Activated CD4-positive, alpha-beta T cell treated with anti-CD3 and anti-CD28 coated beads for 36 hours (primary cell): ENCODE results near the gene ANKEF1. TPM values are rescaled to one million over a fixed set of nuclear protein-coding genes. Genes with fewer than 3 reads are reported as not detected.
"Not testable (repeated sequence)": the region's sequence is repeated elsewhere in the genome, so short reads cannot be mapped to it uniquely, and the experiment has no call there.

ENCODE experiments used
- ATAC-seq: fragments of 200-7000 bp; cut with Tn5 transposase; one replicate; pipeline ENCODE4 v1.10.0; 2021; ENCODE audit warnings: mild to moderate bottlenecking, moderate library complexity
- CTCF ChIA-PET: fragments of 350-600 bp; sonication (Branson Sonifier 250); formaldehyde crosslinking; loops from one replicate; lab custom pipeline; 2021; ENCODE audit warnings: antibody characterized with exemption; lab: Charles Lee
- POLR2A ChIA-PET: fragments of 350-600 bp; sonication (Branson Sonifier 250); formaldehyde crosslinking; loops from one replicate; lab custom pipeline; 2021; ENCODE audit warnings: antibody characterized with exemption, inconsistent platforms; lab: Charles Lee
- DNase-seq: peaks from one replicate; pipeline ENCODE4 v3.0.0-alpha.2; 2020
- H3K27ac Mint-ChIP-seq: one replicate; pipeline ENCODE4 v1.8.0; 2021; ENCODE audit warnings: mixed read lengths
- H3K27me3 Mint-ChIP-seq: one replicate; pipeline ENCODE4 v1.8.0; 2021; ENCODE audit warnings: mixed read lengths
- H3K36me3 Mint-ChIP-seq: one replicate; pipeline ENCODE4 v1.8.0; 2021; ENCODE audit warnings: low read depth, mixed read lengths
- H3K4me1 Mint-ChIP-seq: one replicate; pipeline ENCODE4 v1.8.0; 2021; ENCODE audit warnings: mixed read lengths
- H3K4me3 Mint-ChIP-seq: one replicate; pipeline ENCODE4 v1.8.0; 2021; ENCODE audit warnings: mild to moderate bottlenecking, moderate library complexity, mixed read lengths
- H3K9me3 Mint-ChIP-seq: one replicate; pipeline ENCODE4 v1.8.0; 2021; ENCODE audit warnings: low read depth, mixed read lengths
- intact Hi-C, 2 experiments: fragments of 100-400 bp; cut with DNase I in 1 of 2; cut with micrococcal nuclease in 1 of 2; formaldehyde crosslinking; loops; one replicate each; pipeline versions ENCODE4 v1.14.2 to v1.15.1; 2022 to 2024; cut with DNase I, micrococcal nuclease
- total RNA-seq, 2 experiments: library from RNA; stranded (reverse); gene quantifications; one replicate each; pipeline ENCODE4 v1.2.3, GENCODE V29; 2021

The ANKEF1 gene
- total RNA-seq, 2 experiments from 2014 or later, result 2.5 to 2.8 TPM

GRCh38 chr20:10033905-10034650 is 709 bp upstream of the ANKEF1 start:
- H3K9me3 Mint-ChIP-seq, result no peaks in the 10 kb centered on the region
- peaks cover 7% of the 10 kb centered on the region for H3K27me3 Mint-ChIP-seq
- peak overlapping the region; percentile 54 for H3K4me3 Mint-ChIP-seq
- no peaks in the 10 kb centered on the region for H3K36me3 Mint-ChIP-seq
- ATAC-seq (no peak), DNase-seq (no peak)
- H3K27ac Mint-ChIP-seq, result no peak overlapping the region
- H3K4me1 Mint-ChIP-seq, result peaks cover 7% of the 10 kb centered on the region
- CTCF ChIA-PET, result no interaction called here
- intact Hi-C loops, result loop anchor here in 1 of 2 experiments (10.0 kb wide), 1 partner anchor 401 kb away; the partner anchor contains the start of genes MKKS and SLX4IP
- POLR2A ChIA-PET, result no interaction called here

GRCh38 chr20:10036321-10036720 is 1.5 kb downstream of the ANKEF1 start:
- DNase-seq, H3K27ac Mint-ChIP-seq, H3K36me3 Mint-ChIP-seq, POLR2A ChIA-PET, H3K4me1 Mint-ChIP-seq, H3K9me3 Mint-ChIP-seq, ATAC-seq, H3K4me3 Mint-ChIP-seq, H3K27me3 Mint-ChIP-seq: not testable (repeated sequence)
- CTCF ChIA-PET, result interaction anchor here (0.5 kb wide), 1 partner anchor 1521 kb away, joined by 4 read pairs; no protein-coding TSS in a partner anchor
- intact Hi-C loops, result loop anchor here in 1 of 2 experiments (10.0 kb wide), 1 partner anchor 398 kb away; the partner anchor contains the start of genes MKKS and SLX4IP

GRCh38 chr20:10040070-10040975 is 5.5 kb downstream of the ANKEF1 start:
- no peaks in the 10 kb centered on the region for H3K27me3 Mint-ChIP-seq
- CTCF ChIA-PET, result interaction anchor here (0.9 to 1.3 kb wide), 2 partner anchors 14 to 15 kb away, joined by 3 read pairs; no protein-coding TSS in a partner anchor
- intact Hi-C loops, result no loop called here
- peaks cover 14% of the 10 kb centered on the region for H3K4me1 Mint-ChIP-seq
- H3K9me3 Mint-ChIP-seq, result no peaks in the 10 kb centered on the region
- ATAC-seq, result no peak
- peaks cover 12% of the 10 kb centered on the region for H3K36me3 Mint-ChIP-seq
- no peak for DNase-seq
- no peak overlapping the region for H3K27ac Mint-ChIP-seq
- H3K4me3 Mint-ChIP-seq, result no peak overlapping the region
- POLR2A ChIA-PET, result no interaction called here

GRCh38 chr20:10042086-10042485 is 7.3 kb downstream of the ANKEF1 start:
- no peak overlapping the region for H3K4me3 Mint-ChIP-seq
- H3K36me3 Mint-ChIP-seq, result peaks cover 12% of the 10 kb centered on the region
- H3K27me3 Mint-ChIP-seq, result no peaks in the 10 kb centered on the region
- ChIA-PET CTCF (interaction anchor here (0.6 kb wide), 1 partner anchor 55 kb away, joined by 3 read pairs; no protein-coding TSS in a partner anchor), POLR2A (no interaction called here)
- DNase-seq (no peak), ATAC-seq (peak; percentile 44)
- intact Hi-C loops, result no loop called here
- H3K9me3 Mint-ChIP-seq, result no peaks in the 10 kb centered on the region
- peaks cover 9% of the 10 kb centered on the region for H3K4me1 Mint-ChIP-seq
- peak overlapping the region; percentile 55 for H3K27ac Mint-ChIP-seq

GRCh38 chr20:10047427-10047826 is 12.6 kb downstream of the ANKEF1 start:
- H3K27me3 Mint-ChIP-seq, result no peaks in the 10 kb centered on the region
- intact Hi-C loops, result no loop called here
- H3K36me3 Mint-ChIP-seq, result peaks cover 12% of the 10 kb centered on the region
- H3K9me3 Mint-ChIP-seq, result no peaks in the 10 kb centered on the region
- H3K27ac Mint-ChIP-seq, result no peak overlapping the region
- CTCF ChIA-PET, result interaction anchor here (0.7 to 2.1 kb wide), 3 partner anchors 69 to 698 kb away, joined by 3 to 8 read pairs (median 3); no protein-coding TSS in a partner anchor
- no peak for ATAC-seq
- POLR2A ChIA-PET, result no interaction called here
- peak; percentile 14 for DNase-seq
- H3K4me3 Mint-ChIP-seq, result no peak overlapping the region
- no peaks in the 10 kb centered on the region for H3K4me1 Mint-ChIP-seq

- H3K9me3 Mint-ChIP-seq, result no peaks in the 10 kb centered on the region
- no peak overlapping the region for H3K27ac Mint-ChIP-seq
- ATAC-seq (no peak), DNase-seq (no peak)
- no peaks in the 10 kb centered on the region for H3K4me1 Mint-ChIP-seq
- no peak overlapping the region for H3K4me3 Mint-ChIP-seq
- ChIA-PET POLR2A (no interaction called here), CTCF (no interaction called here)
- H3K27me3 Mint-ChIP-seq, result no peaks in the 10 kb centered on the region
- intact Hi-C loops, result no loop called here
- peaks cover 19% of the 10 kb centered on the region for H3K36me3 Mint-ChIP-seq
Measured at GRCh38 chr20:10051185-10051584, 16.4 kb downstream of the ANKEF1 start.

GRCh38 chr20:10059006-10059405 is 24.2 kb downstream of the ANKEF1 start:
- intact Hi-C loops, result no loop called here
- ATAC-seq (no peak), DNase-seq (no peak)
- H3K27ac Mint-ChIP-seq, result no peak overlapping the region
- ChIA-PET CTCF (no interaction called here), POLR2A (no interaction called here)
- no peaks in the 10 kb centered on the region for H3K9me3 Mint-ChIP-seq
- peaks cover 8% of the 10 kb centered on the region for H3K27me3 Mint-ChIP-seq
- H3K36me3 Mint-ChIP-seq, result peaks cover 15% of the 10 kb centered on the region
- no peak overlapping the region for H3K4me3 Mint-ChIP-seq
- no peaks in the 10 kb centered on the region for H3K4me1 Mint-ChIP-seq

GRCh38 chr20:10060226-10060625 is 25.4 kb downstream of the ANKEF1 start:
- Mint-ChIP-seq H3K27me3 (peaks cover 13% of the 10 kb centered on the region), H3K4me3 (no peak overlapping the region), H3K27ac (no peak overlapping the region), H3K36me3 (peaks cover 11% of the 10 kb centered on the region), H3K9me3 (no peaks in the 10 kb centered on the region), H3K4me1 (no peaks in the 10 kb centered on the region)
- ChIA-PET CTCF (no interaction called here), POLR2A (no interaction called here)
- intact Hi-C loops, result no loop called here
- no peak for ATAC-seq
- DNase-seq, result no peak

- intact Hi-C loops, result no loop called here
Measured at GRCh38 chr20:10061641-10062040, 26.9 kb downstream of the ANKEF1 start.

GRCh38 chr20:10063482-10063881 is 28.7 kb downstream of the ANKEF1 start:
- Mint-ChIP-seq H3K4me1 (no peaks in the 10 kb centered on the region), H3K9me3 (no peaks in the 10 kb centered on the region), H3K27me3 (peaks cover 19% of the 10 kb centered on the region), H3K36me3 (no peaks in the 10 kb centered on the region), H3K4me3 (no peak overlapping the region), H3K27ac (no peak overlapping the region)
- intact Hi-C loops, result no loop called here
- no peak for DNase-seq
- POLR2A ChIA-PET, result no interaction called here
- ATAC-seq, result no peak
- CTCF ChIA-PET, result interaction anchor here (0.9 kb wide), 1 partner anchor 668 kb away, joined by 3 read pairs; no protein-coding TSS in a partner anchor

More at GRCh38 chr20:10061641-10062040, 26.9 kb downstream of the ANKEF1 start:
- CTCF ChIA-PET, result no interaction called here
- DNase-seq (no peak), ATAC-seq (no peak)
- no peaks in the 10 kb centered on the region for H3K4me1 Mint-ChIP-seq
- H3K27me3 Mint-ChIP-seq, result peaks cover 17% of the 10 kb centered on the region
- H3K9me3 Mint-ChIP-seq, result no peaks in the 10 kb centered on the region
- POLR2A ChIA-PET, result no interaction called here
- no peak overlapping the region for H3K27ac Mint-ChIP-seq
- no peak overlapping the region for H3K4me3 Mint-ChIP-seq
- peaks cover 7% of the 10 kb centered on the region for H3K36me3 Mint-ChIP-seq

GRCh38 chr20:10064611-10065010 is 29.8 kb downstream of the ANKEF1 start:
- no peak overlapping the region for H3K27ac Mint-ChIP-seq
- H3K4me1 Mint-ChIP-seq, result no peaks in the 10 kb centered on the region
- DNase-seq (no peak), ATAC-seq (no peak)
- peaks cover 23% of the 10 kb centered on the region for H3K27me3 Mint-ChIP-seq
- H3K4me3 Mint-ChIP-seq, result no peak overlapping the region
- no peaks in the 10 kb centered on the region for H3K36me3 Mint-ChIP-seq
- POLR2A ChIA-PET, result no interaction called here
- no peaks in the 10 kb centered on the region for H3K9me3 Mint-ChIP-seq
- intact Hi-C loops, result no loop called here
- CTCF ChIA-PET, result no interaction called here
